Right lobe of liver (tissue), 6 donors: Measurements from ENCODE around the gene COL9A1. TPM values are rescaled to one million over a fixed set of nuclear protein-coding genes. Genes with fewer than 3 reads are reported as not detected.

Experiments used
- ATAC-seq, 4 donors: fragments of 200-7000 bp; cut with Tn5 transposase; one replicate each; pipeline ENCODE4 v1.9.1; 2020; ENCODE audit warnings: mild to moderate bottlenecking in 4 of 4, moderate library complexity in 4 of 4
- DNase-seq, 3 donors: peaks; one replicate each; pipeline ENCODE4 v3.0.0-alpha.2; 2020
- H3K27ac ChIP-seq, 3 donors: fragments of 200-600 bp; one replicate each; pipeline ENCODE4 v1.8.0; 2022
- H3K27me3 ChIP-seq, 2 donors: fragments of 200-600 bp; one replicate each; pipeline ENCODE4 v1.8.0; 2022
- H3K36me3 ChIP-seq, 4 donors: fragments of 200-600 bp; sonication (generic) in 1 of 4; one replicate each; pipeline versions ENCODE4 v1.5.1 to v1.8.0; 2017 to 2022; ENCODE audit warnings: control low read depth in 1 of 4
- H3K4me1 ChIP-seq, 4 donors: fragments of 200-600 bp; sonication (generic) in 1 of 4; one replicate each; pipeline versions ENCODE4 v1.5.1 to v1.8.0; 2017 to 2022; ENCODE audit warnings: control low read depth in 1 of 4
- H3K4me3 ChIP-seq, 3 donors: fragments of 200-600 bp; one replicate each; pipeline ENCODE4 v1.8.0; 2022
- H3K9me3 ChIP-seq, 4 donors: fragments of 200-600 bp; sonication (generic) in 1 of 4; one replicate each; pipeline versions ENCODE4 v1.5.1 to v1.8.0; 2017 to 2022; ENCODE audit warnings: control low read depth in 1 of 4
- CTCF ChIP-seq, 4 donors: fragments of 200-600 bp in 3 of 4; fragments of 450-650 bp in 1 of 4; IDR thresholded peaks; one replicate each; pipeline versions ENCODE4 v1.5.1 to v1.8.0; 2016 to 2022; ENCODE audit warnings: antibody characterized with exemption in 4 of 4, mild to moderate bottlenecking in 2 of 4
- POLR2A ChIP-seq: fragments of 450-650 bp; IDR thresholded peaks from one replicate; pipeline ENCODE4 v1.6.1; 2017; ENCODE audit warnings: antibody characterized with exemption, mild to moderate bottlenecking
- WGBS: methylation state at CpG from one replicate; pipeline ENCODE4 v1.1.6; 2018; ENCODE audit warnings: low coverage, low lambda C conversion rate; ENCODE audit not compliant: insufficient coverage; ENCODE audit errors: missing lambda C conversion rate; 5-methylcytosine and 5-hydroxymethylcytosine counted together
- intact Hi-C, 2 donors: fragments of 100-400 bp; cut with DNase I; formaldehyde crosslinking; loops; one replicate each; pipeline versions ENCODE4 v1.11.2 to v1.14.1; 2022
- total RNA-seq, 6 experiments: library from RNA; depleted of rRNA in 2 of 6; stranded (reverse); fragments of >200 nt in 2 of 6; fragmentation: NEBNext Ultra II Directional in 3 of 6; extraction: Animal tissue kit (Norgen Biotek cat#: 25700) in 3 of 6; gene quantifications; one replicate each; pipeline versions ENCODE4 v1.1.0 to v1.2.4, GENCODE V29; 2016 to 2023
- donor health status: DM: no; HTN: yes; CAD: no.
- donor health status: DM: no; HTN: no; CAD: no.
- donor health status: DM: no; HTN: no; CAD: no.
- donor health status: DM: no; HTN: yes; CAD: no.
- donor health status: DM: no; HTN: yes; CAD: no.

COL9A1 gene
- total RNA-seq, 6 experiments from 2014 or later: 0.11 TPM; not detected in 5

- H3K36me3 ChIP-seq: no peaks in the 10 kb centered on the region
- ATAC-seq: no peak
- no peak overlapping the region for H3K4me3 ChIP-seq
- no peaks in the 10 kb centered on the region for H3K4me1 ChIP-seq
- no peak for TF ChIP-seq POLR2A
- no peak for TF ChIP-seq CTCF (IDR thresholded peaks at IDR 0.05)
- intact Hi-C loops: no loop called here
- H3K27me3 ChIP-seq: no peaks in the 10 kb centered on the region
- H3K9me3 ChIP-seq: no peaks in the 10 kb centered on the region
- WGBS: 67% methylated on average over 1 of the region's 1 CpG
- H3K27ac ChIP-seq: no peak overlapping the region
- DNase-seq: no peak
Observed at GRCh38 chr6:70186461-70186860, 116.4 kb downstream of the COL9A1 start.

GRCh38 chr6:70184723-70185122 lies 118.2 kb downstream of the COL9A1 start:
- H3K36me3 ChIP-seq: no peaks in the 10 kb centered on the region
- WGBS: 60% methylated on average over 3 of the region's 3 CpGs
- ATAC-seq (no peak), DNase-seq (no peak)
- H3K9me3 ChIP-seq: no peaks in the 10 kb centered on the region
- intact Hi-C loops: no loop called here
- H3K4me1 ChIP-seq: no peaks in the 10 kb centered on the region
- H3K4me3 ChIP-seq: no peak overlapping the region
- H3K27ac ChIP-seq: no peak overlapping the region
- H3K27me3 ChIP-seq: no peaks in the 10 kb centered on the region
- TF ChIP-seq CTCF (IDR thresholded peaks at IDR 0.05): no peak

DNA sequence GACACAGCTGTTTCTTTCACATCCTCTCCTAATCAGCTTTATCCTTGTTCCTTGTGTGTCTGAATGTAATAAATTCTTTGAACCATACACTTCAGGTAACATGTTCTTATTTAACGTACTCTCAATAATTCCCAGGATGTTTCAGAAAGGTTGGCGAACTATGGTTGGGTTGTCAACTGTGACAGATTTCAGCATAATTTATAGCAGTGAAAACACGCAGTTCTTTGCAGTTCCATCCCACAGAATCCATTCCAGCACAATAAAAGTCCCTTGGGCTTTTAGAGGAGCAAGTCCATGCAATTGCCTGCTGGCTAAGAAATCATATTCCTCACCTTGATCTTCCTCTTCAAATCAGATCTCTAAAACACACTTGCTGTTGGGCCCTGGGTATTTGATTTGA lies 119.3 kb downstream of the COL9A1 start:
- ATAC-seq: no peak
- TF ChIP-seq POLR2A (no peak), CTCF (IDR thresholded peaks at IDR 0.05) (no peak)
- WGBS: 66% methylated on average over 3 of the region's 3 CpGs
- Histone ChIP-seq H3K4me1 (no peaks in the 10 kb centered on the region), H3K4me3 (no peak overlapping the region), H3K27me3 (no peaks in the 10 kb centered on the region), H3K27ac (no peak overlapping the region), H3K9me3 (no peaks in the 10 kb centered on the region), H3K36me3 (no peaks in the 10 kb centered on the region)
- DNase-seq: no peak
- intact Hi-C loops: no loop called here

DNA sequence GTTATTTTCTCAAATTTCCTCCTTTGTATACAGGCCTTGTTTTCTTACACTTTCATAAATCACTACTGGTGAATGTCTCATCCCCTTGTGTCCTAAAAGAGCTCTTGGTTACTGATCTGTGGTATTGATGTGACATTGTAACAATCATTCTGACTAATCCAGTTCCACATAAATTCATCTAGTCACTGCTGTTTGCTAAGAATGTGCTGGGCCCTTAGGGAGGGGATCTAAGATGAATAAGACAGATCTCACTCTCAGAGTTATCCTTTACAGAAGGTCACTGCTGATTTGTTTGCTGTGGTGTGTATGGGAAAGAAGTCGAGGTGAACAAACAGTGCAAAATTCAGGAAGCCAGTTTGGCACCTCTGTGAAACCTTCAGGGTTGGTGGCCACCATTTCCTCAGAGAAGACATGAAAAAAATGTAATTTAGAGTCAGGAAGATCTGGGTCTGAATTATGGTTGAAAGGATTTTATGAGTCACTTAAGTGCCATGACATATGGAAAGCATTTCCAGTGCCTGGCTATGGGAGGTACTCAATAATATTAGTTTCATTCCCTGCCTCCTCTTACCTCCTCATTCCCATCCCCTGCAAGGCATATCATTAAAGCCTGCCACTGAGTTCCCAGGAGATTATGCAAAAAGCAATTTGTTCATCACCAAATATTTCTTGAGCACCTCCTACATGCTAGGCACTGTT lies 121.8 kb downstream of the COL9A1 start:
- H3K4me1 ChIP-seq: no peaks in the 10 kb centered on the region
- TF ChIP-seq POLR2A: no peak
- no peak for TF ChIP-seq CTCF (IDR thresholded peaks at IDR 0.05)
- DNase-seq (no peak), ATAC-seq (no peak)
- intact Hi-C loops: no loop called here
- H3K36me3 ChIP-seq: no peaks in the 10 kb centered on the region
- no peaks in the 10 kb centered on the region for H3K27me3 ChIP-seq
- no peak overlapping the region for H3K27ac ChIP-seq
- WGBS: 15% methylated on average over 1 of the region's 1 CpG
- H3K9me3 ChIP-seq: no peaks in the 10 kb centered on the region
- no peak overlapping the region for H3K4me3 ChIP-seq
